Stimulated activated CD4-positive, alpha-beta T cell treated with anti-CD3 and anti-CD28 coated beads, Interleukin-1b, Interleukin-23, amount 100 ng/mL, for 48 hours (primary cell): ENCODE data around the gene SLC19A1.
"Not testable (repeated sequence)": the region's sequence is repeated elsewhere in the genome, so short reads cannot be mapped to it uniquely, and the experiment has no call there.

Experiments used
- DNase-seq: peaks from one replicate; pipeline ENCODE4 v3.0.0-alpha.2; 2020

SLC19A1 gene

DNA sequence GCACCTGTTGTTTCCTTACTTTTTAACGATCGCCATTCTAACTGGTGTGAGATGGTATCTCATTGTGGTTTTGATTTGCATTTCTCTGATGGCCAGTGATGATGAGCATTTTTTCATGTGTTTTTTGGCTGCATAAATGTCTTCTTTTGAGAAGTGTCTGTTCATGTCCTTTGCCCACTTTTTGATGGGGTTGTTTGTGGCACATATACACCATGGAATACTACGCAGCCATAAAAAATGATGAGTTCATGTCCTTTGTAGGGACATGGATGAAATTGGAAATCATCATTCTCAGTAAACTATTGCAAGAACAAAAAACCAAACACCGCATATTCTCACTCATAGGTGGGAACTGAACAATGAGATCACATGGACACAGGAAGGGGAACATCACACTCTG is 39.0 kb downstream of the SLC19A1 start:
- DNase-seq = not testable (repeated sequence)

DNA sequence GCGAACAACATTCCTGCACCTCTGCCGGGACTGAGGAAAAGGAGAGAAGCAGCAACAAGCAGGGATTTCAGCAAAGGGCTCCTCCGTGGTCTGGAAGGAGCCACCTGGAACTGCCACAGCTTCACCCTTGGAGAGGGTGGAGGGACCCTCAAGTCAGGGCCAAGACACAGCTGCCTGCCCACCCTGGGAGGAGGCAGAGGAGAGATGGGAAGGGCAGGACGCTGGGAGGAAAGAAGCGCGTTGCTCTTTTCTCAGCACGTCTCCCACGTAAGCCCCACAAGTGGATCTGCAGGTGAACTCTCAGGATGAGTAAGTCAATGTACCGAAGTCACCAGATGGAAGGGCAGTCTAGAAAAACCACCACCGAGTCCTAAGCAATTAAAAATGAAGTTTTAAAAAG is 39.6 kb downstream of the SLC19A1 start:
- no peak for DNase-seq

DNA sequence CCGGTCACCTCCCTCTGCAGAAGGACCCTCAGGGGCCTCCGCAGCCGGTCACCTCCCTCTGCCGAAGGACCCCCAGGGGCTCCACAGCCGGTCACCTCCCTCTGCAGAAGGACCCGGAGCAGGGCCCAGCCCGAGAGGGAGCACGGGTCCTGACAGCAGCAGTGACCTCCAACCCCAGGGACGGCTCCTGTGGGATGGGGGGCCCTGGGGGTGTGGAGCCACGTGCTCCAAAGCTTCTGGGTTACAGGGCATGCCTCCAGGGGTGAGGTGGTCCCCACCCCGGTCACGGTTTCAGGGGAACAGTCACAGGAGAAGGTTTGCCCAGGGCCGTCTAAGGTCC is 40.3 kb downstream of the SLC19A1 start:
- no peak for DNase-seq

DNA sequence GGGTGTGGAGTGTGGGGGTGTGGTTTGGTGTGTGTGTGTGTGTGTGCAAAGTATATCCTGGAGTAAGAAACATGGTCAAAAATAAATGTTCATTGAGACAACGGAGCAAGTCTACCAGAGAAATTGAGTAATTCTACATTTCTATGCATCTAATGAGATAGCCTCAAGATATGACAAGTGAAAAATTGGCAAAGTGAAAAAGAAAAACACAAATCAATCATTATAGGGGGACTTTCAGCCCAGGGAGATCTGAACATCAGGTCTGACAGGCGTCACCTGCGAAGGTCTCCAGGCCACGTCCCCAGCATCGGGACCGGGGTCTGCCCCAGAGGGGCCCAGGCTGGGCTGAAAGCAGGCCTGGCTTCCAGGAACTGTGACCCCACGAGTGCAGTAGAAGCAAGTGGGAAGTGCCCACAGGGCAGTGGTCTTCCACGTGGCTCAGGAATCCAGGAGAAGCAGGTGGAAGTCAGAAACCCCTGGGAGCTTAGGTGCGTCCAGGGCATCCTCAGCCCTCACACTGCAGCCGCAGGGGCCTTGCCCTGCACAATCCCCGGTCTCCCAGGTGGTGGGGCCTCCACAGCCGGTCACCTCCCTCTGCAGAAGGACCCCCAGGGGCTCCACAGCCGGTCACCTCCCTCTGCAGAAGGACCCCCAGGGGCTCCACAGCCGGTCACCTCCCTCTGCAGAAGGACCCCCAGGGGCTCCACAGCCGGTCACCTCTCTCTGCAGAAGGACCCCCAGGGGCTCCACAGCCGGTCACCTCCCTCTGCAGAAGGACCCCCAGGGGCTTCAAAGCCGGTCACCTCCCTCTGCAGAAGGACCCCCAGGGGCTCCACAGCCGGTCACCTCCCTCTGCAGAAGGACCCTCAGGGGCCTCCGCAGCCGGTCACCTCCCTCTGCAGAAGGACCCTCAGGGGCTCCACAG is 40.9 kb downstream of the SLC19A1 start:
- not testable (repeated sequence) for DNase-seq

DNA sequence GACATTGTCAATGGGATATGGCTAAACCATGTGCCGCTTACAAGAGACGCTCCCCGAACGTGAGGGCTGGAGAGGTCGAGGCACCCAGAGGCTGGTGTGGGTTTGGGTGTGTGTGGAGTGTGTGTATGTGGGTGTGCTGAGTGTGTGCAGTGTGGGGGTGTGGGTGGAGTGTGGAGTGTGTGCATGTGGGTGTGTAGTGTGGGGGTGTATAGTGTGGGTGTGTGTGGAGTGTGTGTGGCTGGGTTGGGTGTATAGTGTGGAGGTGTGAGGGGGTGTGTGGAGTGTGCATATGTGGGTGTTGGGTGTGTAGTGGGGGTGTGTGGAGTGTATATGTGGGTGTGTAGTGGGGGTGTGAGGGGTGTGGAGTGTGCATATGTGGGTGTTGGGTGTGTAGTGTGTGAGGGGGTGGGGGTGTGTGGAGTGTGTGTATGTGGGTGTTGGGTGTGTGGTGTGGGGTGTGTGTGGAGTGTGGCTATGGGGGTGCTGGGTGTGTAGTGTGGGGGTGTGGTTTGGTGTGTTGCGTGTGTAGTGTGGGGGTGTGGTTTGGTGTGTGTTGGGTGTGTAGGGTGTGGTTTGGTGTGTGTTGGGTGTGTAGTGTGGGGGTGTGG is 42.2 kb downstream of the SLC19A1 start:
- no peak for DNase-seq

DNA sequence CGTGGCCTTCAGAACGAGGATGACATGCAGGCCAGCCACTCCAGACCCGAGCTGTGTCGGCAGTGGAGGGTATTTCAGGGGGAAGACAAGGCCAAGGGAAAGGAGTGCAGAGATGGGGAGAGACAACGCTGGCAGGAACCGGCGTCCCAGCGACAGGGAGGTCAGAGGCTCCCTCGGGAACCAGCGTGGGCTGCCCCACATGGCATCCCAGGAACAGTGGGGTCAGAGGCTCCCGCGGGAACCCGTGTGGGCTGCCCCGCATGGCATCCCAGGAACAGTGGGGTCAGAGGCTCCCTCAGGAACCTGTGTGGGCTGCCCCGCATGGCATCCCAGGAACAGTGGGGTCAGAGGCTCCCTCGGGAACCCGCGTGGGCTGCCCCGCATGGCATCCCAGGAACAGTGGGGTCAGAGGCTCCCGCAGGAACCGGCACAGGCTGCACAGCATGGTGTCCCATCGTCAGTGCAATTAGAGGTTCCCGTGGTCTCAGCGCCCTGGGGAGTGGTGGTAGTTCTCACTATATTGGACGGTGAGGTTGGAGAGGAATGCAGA is 43.0 kb downstream of the SLC19A1 start:
- no peak for DNase-seq

DNA sequence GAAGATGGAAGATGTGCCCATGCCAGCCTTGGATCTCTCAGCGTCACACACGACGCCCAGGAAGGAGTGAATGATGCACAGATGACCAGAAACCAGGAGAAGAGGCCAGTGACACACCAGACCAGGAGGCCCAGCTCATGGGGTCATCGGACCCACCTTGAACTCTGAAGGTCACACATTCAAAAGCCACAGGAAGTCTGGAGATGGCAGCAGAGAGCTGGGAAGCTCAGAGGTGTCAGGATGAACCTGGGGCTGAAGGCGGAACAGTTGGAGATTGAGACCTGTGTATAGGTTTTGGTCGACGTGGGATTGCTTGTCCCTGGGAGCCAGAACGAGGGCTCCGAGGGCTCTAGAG is 43.6 kb downstream of the SLC19A1 start:
- DNase-seq = no peak

DNA sequence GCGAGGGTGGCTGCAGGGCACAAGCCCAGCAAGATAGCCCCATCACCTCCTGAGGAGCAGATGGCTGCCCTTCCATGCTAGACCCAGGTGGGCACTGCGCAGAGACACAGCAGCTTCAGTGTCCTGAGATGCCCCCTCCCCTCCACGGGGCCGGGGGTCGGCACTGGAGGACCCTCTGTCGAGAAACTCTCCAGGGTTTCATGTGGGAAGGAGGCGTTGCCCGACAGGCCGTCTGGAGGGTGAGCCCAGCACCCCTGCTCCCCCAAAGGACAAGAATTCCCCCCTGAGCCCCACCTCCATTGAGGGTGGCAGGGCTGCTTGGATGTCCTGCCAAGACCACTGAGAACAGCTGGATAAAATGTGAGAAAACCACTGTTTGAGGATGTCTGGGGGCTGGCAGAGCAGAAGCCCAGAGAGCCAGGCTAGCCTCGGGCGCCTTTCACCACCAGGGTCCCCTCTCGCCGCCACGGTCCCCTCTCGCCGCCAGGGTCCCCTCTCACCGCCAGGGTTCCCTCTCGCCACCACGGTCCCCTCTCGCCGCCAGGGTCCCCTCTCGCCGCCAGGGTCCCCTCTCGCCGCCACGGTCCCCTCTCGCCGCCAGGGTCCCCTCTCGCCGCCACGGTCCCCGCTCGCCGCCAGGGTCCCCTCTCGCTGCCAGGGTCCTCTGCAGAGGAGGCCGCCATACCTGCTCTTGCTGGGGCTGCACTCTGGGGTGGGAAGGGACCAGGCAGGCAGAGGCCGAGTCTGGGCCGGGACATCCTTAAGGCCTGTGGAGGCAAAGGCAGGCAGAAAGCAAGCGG is 44.2 kb downstream of the SLC19A1 start:
- no peak for DNase-seq

DNA sequence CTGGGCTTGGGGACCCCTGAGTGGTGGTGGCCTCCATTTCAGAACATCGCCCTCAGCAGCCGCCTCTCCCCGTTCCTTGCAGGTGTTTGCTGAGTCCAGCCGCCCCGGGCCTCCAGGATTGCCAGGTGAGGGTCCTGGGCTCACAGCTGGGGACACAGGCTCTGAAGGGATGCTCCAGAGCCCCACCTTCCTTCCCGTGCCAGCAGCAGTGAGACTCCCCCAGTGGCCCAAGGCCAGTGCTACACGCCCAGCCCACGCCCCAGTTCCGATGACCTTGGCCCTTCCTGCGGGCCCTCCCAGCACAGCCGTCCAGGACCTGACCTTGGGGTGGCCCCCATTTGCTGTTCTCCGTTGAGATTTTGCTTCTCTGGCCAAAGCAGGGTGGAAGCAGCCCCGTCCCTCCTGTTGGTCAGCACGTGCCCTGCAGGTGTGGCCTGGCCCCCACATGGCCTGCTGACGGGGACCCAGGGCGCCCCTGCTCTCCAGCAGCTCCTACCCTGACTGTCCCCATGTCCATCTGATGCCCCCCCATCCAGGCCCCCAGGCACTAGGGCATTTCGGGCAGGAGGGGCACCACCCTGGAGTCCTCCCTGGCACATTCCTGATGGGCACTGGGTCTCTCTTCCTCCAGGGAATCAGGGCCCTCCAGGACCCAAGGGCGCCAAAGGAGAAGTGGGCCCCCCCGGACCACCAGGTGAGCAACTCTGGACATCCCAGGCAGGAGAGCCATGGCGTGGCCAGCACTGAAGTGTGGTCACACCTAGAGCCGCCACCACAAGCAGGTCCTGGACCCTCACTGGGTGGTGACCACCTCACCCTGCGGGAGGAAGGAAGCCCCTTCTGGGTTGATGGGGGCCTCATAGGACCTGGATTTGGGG is 45.0 kb downstream of the SLC19A1 start:
- no peak for DNase-seq

DNA sequence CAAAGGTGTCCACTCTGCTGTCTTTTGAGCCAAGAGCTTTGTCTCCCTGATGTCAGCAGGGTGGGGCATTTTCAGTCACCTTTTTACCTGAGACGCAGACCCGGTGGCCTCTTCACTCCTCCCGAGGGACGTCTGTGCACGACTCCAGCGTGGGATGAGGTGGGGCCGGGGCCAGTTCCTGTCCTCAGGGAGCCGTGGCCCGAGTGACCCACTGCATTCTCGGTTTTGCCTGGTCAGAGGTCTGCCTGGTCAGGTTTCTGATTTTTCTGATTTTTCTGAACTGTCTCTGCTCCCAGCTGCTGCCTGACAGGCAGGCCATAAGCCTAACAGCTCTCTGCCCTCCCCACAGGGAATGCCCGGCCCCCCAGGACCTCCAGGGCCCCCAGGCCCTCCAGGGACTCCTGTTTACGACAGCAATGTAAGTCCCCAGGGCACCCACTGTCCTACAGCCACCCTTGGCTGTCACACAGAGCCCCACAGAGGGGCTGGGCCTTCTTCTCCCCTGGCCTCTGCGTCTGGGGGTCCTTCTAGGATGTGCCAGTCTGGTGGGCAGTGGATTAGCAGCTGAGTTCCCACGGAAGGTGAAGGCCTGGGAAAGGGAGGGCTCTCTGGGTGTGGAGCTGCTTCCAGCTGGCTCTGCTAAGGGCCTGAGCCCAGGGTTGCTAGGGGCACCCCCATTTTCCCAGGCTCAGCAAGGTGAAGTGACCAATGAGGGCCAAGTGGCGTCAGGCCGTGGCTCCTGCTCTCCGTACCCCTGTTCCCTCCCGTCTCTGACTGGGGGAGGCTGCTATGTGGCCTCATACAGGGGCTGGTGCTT is 45.9 kb downstream of the SLC19A1 start:
- DNase-seq = no peak

DNA sequence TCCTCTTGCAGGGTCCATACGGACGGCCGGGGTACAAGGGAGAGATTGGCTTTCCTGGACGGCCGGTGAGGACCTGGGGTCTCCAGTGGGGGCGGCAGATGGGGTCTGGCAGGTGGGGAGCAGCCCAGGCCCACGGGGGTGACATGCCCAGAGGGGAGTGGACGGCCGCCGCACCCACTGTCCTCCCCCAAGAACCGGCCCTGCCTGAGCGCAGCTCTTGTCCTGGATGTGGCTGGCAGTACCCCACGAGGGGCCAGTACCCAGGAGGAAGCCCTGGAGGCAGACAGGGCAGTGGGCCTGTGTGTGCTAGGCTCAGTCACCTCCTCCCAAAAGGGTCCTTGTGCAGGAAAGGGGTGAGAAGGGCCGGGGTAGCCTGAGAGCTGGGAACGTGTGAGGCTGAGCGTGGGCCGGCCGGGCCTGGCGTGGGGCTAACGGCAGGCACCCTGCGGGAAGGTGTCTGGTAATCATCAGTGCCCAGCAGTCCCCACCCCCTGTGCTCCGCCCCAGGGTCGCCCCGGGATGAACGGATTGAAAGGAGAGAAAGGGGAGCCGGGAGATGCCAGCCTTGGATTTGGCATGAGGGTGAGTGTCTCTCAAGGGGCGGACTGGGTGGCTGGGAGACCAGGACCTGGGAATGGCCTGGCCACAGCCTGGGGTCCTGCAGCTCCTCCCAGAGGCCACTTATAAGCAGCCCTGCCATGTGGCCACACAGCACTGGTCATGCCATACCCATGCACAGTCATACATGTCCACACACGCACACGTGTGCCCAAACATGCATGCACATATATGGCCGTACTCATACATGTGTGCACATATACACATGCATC is 47.2 kb downstream of the SLC19A1 start:
- DNase-seq = no peak

DNA sequence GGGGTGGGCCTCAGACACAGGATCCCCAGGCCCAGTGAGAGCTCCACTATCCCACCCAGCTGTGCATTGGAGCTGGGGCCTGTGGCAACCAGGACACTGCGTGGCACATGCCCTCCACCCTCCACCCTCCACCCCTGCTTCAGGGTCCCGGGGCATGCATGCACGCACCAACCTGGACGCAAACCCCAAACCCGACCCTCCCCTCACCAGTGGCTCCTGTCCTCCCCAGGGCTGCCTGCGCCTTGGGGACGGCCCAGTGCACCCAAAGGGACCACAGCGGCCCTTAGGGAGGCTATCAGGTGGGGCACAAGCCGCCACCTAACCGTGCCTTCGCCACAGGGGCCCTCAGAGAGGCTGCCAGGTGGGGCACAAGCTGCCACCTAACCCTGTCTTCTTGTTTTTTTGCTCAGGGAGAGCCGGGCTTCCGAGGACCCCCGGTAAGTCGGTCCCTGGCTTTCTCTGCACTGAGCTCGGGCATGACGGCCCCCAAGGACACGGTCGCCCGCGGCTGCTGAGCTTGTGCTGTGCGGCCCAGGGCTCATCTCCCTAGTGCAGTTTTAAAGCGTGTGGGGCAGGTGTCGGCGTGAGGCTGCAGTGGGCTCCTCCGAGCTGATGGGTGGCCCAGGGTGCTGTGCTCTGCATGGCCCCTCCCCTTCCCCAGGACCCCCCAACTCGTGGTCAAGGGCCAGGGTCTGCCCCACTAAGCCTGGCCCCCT is 47.9 kb downstream of the SLC19A1 start:
- no peak for DNase-seq

DNA sequence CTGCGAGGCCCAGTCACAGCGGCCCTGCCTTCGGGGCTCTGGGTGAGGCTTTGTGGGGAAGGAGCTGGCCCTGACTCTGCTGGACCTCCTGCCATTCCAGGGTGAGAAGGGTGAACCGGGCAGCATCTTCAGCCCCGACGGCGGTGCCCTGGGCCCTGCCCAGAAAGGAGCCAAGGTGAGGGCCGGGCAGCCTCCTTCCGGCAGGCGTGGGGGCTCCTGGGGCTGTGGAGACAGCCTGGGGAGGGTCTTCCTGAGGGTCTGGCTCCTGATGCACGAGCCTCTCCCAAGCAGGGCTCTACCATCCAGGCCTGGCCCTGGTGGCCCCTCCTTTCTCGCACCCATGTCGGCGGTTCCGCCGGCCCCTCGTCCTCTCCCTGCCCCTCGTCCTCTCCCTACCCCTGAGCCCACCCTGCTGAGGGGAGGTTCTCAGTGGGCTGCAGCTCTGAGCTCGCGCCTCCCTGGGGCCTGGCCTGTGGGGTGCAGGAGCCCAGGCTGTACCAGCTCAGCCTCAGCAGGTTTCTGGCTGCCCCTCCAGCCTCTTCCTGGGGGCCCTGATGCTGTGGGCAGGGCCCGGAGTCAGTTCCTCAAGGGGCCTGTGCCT is 48.7 kb downstream of the SLC19A1 start:
- DNase-seq = no peak

DNA sequence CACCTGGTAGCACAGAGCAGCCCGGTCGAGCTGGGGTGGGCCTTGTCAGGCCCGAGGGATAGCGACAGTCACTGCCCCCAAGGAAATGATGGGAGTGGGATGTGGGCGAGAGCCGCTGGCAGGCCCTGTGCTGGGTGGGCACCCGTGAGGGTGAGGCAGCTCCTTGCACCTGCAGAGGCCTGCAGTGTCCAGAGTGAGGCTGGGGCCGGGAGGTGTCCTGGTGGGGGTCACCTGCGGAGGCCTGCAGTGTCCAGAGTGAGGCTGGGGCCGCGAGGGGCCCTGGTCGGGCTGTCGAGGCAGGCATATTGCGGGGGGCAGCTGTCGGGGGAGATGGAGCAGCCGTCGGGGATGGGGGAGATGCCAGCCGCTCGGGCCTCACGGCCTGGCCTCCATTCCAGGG is 49.5 kb downstream of the SLC19A1 start:
- no peak for DNase-seq

DNA sequence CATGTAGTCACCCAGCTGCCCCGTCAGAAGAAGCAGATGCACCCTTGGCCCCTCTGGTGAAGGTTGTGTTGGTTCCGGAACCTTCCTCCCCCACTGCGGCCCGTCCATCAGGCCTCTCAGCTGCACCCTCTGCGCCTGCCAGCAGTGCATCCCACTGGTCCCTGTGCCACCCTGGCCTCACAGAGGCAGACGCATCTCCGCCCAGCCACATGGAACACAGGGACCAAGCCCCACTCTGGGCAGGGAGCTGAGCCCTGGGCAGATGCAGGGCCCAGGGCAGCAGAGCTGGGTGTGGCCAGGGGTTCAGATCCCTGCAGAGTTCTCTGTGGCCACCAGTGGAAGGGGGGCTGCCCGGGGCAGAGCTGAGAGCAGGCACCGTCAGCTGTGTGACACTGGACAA is 50.6 kb downstream of the SLC19A1 start:
- no peak for DNase-seq

DNA sequence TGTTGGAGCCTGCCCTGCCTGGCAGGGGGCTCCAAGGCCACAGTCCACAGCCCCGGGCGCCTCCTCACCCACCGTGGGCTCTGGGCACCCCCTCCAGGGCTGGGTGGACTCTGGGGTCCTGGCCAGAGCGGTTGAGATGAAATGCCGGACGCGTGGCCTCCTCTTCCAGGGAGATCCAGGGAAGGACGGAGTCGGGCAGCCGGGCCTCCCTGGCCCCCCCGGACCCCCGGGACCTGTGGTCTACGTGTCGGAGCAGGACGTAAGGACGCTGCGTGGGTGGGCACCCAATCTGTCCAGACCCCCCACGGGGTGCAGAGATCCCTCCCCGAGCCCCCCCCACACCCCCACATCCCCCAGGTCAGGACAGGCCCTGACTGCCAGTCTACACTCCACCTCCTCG is 51.2 kb downstream of the SLC19A1 start:
- no peak for DNase-seq

DNA sequence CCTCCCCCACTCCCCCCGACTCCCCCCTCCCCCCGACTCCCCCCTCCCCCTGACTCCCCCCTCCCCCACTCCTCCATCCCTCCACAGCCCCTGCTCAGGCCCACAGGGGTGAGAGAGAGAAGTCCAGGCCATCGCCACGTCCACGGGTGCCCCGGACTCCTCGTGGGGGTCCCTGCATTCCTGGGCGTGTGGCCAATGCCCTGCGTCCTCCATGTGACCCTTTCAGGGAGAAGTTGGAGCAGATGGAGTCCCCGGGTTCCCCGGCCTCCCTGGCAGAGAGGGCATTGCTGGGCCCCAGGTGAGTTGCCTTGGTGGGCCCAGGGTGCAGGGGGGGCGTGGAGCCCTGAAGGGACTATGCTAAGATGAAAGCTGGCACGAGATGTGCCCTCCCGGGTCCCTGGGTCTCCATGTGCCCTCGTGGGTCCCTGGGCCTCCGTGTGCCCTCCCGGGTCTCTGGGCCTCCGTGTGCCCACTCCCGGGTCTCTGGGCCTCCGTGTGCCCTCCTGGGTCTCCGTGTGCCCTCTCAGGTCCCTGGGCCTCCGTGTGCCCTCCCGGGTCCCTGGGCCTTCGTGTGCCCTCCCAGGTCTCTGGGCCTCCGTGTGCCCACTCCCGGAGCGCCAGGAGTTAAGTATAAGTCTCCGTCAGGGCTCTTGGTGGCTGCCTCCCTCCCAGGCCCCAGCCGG is 52.0 kb downstream of the SLC19A1 start:
- no peak for DNase-seq

DNA sequence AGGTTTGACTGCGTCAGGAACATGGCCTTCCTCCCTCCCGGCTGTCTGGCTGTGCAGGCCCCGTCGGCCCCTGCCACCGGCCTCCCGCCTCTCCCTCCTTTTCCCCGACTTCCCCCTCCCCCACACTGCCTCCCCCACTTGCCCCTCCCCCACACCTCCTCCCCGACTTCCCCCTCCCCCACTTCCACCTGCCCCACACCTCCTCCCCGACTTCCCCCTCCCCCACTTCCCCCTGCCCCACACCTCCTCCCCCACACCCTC is 52.6 kb downstream of the SLC19A1 start:
- no peak for DNase-seq
